HepG2 (cell line): ENCODE measurements around the gene HOXA6. TPM values are rescaled to one million over a fixed set of nuclear protein-coding genes. Genes with fewer than 3 reads are reported as not detected.
A peak's percentile ranks its signal among the peaks of the same experiment; 100 is the strongest.

Source experiments
- DR1 ChIP-seq: sonication (generic); formaldehyde crosslinking; IDR thresholded peaks from 2 replicates; pipeline ENCODE4 v1.8.0; 2021; ENCODE audit warnings: mild to moderate bottlenecking, missing genetic modification reagents, inconsistent platforms
- GATA4 ChIP-seq: sonication (generic); IDR thresholded peaks from 2 replicates; pipeline ENCODE4 v1.6.1; 2016; ENCODE audit warnings: antibody characterized with exemption, low read depth, borderline replicate concordance
- HDAC2 ChIP-seq: sonication (generic); formaldehyde crosslinking; IDR thresholded peaks from 2 replicates; pipeline ENCODE4 v1.4.0; 2020; ENCODE audit warnings: missing genetic modification reagents
- HOXA9 ChIP-seq: sonication (generic); formaldehyde crosslinking; IDR thresholded peaks from 2 replicates; pipeline ENCODE4 v1.8.1; 2022; ENCODE audit warnings: missing genetic modification reagents, mild to moderate bottlenecking, moderate library complexity, borderline replicate concordance
- LCORL ChIP-seq, 2 experiments: fragments of 450-650 bp in 1 of 2; sonication (generic) in 1 of 2; formaldehyde crosslinking in 1 of 2; IDR thresholded peaks; 2 replicates each; pipeline versions ENCODE4 v1.5.0 to v1.6.1; 2017 to 2020; ENCODE audit warnings: antibody characterized with exemption in 1 of 2, missing genetic modification reagents in 1 of 2
- MXD4 ChIP-seq: IDR thresholded peaks from 2 replicates; pipeline ENCODE4 v1.6.1; 2016; ENCODE audit warnings: mild to moderate bottlenecking, missing biosample characterization, missing genetic modification reagents
- POGZ ChIP-seq: sonication (generic); formaldehyde crosslinking; IDR thresholded peaks from 2 replicates; pipeline ENCODE4 v1.4.0; 2020; ENCODE audit warnings: mild to moderate bottlenecking, missing genetic modification reagents
- SP1 ChIP-seq, 2 experiments: fragments of 450-650 bp in 1 of 2; sonication (generic) in 1 of 2; formaldehyde crosslinking in 1 of 2; IDR thresholded peaks; 2 replicates each; pipeline versions ENCODE4 v1.4.0 to v1.6.1; 2016 to 2020; ENCODE audit warnings: missing genetic modification reagents in 1 of 2
- TCF7 ChIP-seq: sonication (generic); IDR thresholded peaks from 2 replicates; pipeline ENCODE4 v1.6.1; 2016; ENCODE audit warnings: antibody characterized with exemption, low read depth
- TOPORS ChIP-seq: sonication (generic); formaldehyde crosslinking; IDR thresholded peaks from 2 replicates; pipeline ENCODE4 v1.8.0; 2023; ENCODE audit warnings: mild to moderate bottlenecking, missing genetic modification reagents
- ZBTB7B ChIP-seq: sonication (generic); formaldehyde crosslinking; IDR thresholded peaks from 2 replicates; pipeline ENCODE4 v1.4.0; 2020; ENCODE audit warnings: missing genetic modification reagents
- ZNF160 ChIP-seq: sonication (generic); formaldehyde crosslinking; IDR thresholded peaks from 2 replicates; pipeline ENCODE4 v1.8.0; 2022; ENCODE audit warnings: mild to moderate bottlenecking, inconsistent platforms, missing genetic modification reagents
- ZNF33A ChIP-seq: sonication (generic); formaldehyde crosslinking; IDR thresholded peaks from 2 replicates; pipeline ENCODE4 v1.5.1; 2020; ENCODE audit warnings: missing genetic modification reagents, mild to moderate bottlenecking, moderate library complexity, borderline replicate concordance
- ZNF772 ChIP-seq: sonication (generic); formaldehyde crosslinking; IDR thresholded peaks from 2 replicates; pipeline ENCODE4 v1.5.0; 2020; ENCODE audit warnings: mild to moderate bottlenecking, missing genetic modification reagents
- polyA plus RNA-seq, 8 experiments: library from polyadenylated mRNA; depleted of rRNA in 3 of 8; stranded (reverse) in 7 of 8; unstranded in 1 of 8; fragments of >200 nt; fragmentation: Illumina TruSeq in 4 of 8; extraction: Trizol in 4 of 8; gene quantifications; 2 replicates each; pipeline versions ENCODE4 v1.2.1 to v1.2.3, GENCODE V29; 2011 to 2016; ENCODE audit warnings: low read depth in 4 of 8, missing spikeins in 1 of 8, mixed read lengths in 1 of 8; ENCODE audit not compliant: insufficient read depth in 1 of 8
- total RNA-seq, 5 experiments: library from RNA; depleted of rRNA; stranded (reverse); fragments of >200 nt; fragmentation: Illumina TruSeq; extraction: Trizol; gene quantifications; 2 replicates each; pipeline ENCODE4 v1.2.3, GENCODE V29; 2016; ENCODE audit warnings: low read depth in 1 of 5
- TF ChIP-seq, protein P1 (sequence below), 2 experiments: sonication (generic) in 1 of 2; formaldehyde crosslinking in 1 of 2; IDR thresholded peaks; 2 replicates each; pipeline versions ENCODE4 v1.6.1 to v1.9.0; 2014 to 2022; ENCODE audit warnings: antibody characterized with exemption in 1 of 2, borderline replicate concordance in 1 of 2, inconsistent platforms in 1 of 2, low read depth in 1 of 2, missing genetic modification reagents in 1 of 2
- TF ChIP-seq, protein P2 (sequence below): sonication (generic); formaldehyde crosslinking; IDR thresholded peaks from 2 replicates; pipeline ENCODE4 v1.4.0; 2020; ENCODE audit warnings: missing genetic modification reagents, borderline replicate concordance
- TF ChIP-seq, protein P3 (sequence below): sonication (generic); formaldehyde crosslinking; IDR thresholded peaks from 2 replicates; pipeline ENCODE4 v1.8.1; 2023; ENCODE audit warnings: mild to moderate bottlenecking, missing genetic modification reagents

The HOXA6 gene
- total and polyA plus RNA-seq, 2 of the 13 experiments (the other 11 are each of a cell fraction or from before 2014, with no cell fraction given): 1.3 to 1.5 TPM

DNA sequence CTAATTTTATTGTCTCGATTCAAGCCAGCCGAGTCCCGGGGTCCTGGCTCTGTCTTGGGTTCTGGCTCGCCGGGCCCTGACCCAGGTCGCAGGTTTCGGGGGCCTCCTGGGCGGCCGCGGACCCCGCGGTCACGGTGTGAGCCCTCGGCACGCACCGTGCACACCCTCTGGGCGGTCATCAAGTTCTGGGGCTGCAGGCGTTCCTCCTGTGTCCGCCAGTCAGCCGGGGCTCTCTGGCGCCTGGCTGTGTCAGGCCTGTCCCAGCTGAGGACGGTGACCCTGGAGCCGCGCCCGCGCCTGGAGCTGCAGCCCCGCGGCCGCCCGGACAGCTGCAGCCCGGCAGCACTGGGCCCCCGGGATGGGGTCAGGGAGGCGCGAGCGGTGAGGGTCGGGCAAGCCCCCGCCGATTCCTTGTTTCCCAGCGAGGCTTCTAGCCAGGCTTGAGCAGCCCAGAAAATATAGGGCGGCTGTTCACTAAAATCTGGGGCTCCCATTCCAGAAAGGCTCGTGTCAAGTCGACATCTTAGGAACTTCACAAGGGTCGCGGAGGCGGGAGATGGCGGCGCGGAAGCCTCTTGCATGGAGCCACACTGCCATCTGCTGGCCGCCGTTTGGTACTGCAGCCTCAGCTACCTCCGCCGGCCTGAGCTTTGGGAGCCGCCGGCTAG is 13.1 kb upstream of the HOXA6 start (continued):
- TF ChIP-seq, protein P1, sequence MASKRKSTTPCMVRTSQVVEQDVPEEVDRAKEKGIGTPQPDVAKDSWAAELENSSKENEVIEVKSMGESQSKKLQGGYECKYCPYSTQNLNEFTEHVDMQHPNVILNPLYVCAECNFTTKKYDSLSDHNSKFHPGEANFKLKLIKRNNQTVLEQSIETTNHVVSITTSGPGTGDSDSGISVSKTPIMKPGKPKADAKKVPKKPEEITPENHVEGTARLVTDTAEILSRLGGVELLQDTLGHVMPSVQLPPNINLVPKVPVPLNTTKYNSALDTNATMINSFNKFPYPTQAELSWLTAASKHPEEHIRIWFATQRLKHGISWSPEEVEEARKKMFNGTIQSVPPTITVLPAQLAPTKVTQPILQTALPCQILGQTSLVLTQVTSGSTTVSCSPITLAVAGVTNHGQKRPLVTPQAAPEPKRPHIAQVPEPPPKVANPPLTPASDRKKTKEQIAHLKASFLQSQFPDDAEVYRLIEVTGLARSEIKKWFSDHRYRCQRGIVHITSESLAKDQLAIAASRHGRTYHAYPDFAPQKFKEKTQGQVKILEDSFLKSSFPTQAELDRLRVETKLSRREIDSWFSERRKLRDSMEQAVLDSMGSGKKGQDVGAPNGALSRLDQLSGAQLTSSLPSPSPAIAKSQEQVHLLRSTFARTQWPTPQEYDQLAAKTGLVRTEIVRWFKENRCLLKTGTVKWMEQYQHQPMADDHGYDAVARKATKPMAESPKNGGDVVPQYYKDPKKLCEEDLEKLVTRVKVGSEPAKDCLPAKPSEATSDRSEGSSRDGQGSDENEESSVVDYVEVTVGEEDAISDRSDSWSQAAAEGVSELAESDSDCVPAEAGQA (IDR thresholded peaks at IDR 0.05; ENCODE audit: low read depth): no peak
- TF ChIP-seq, protein P1 (CRISPR knock-in tag; IDR thresholded peaks at IDR 0.05; ENCODE audit: borderline replicate concordance): no peak
- 0 out of 2 replicates have a peak, but pooled peaks have one; percentile 39 for TF ChIP-seq POGZ (CRISPR knock-in tag)
- no peak for TF ChIP-seq DR1 (CRISPR knock-in tag)
- no peak for TF ChIP-seq TCF7
- TF ChIP-seq SP1 (IDR thresholded peaks at IDR 0.05): no peak
- TF ChIP-seq SP1 (CRISPR knock-in tag; IDR thresholded peaks at IDR 0.05): no peak
- no peak for TF ChIP-seq LCORL (IDR thresholded peaks at IDR 0.05)
- peak; percentile 66 for TF ChIP-seq LCORL (CRISPR knock-in tag; IDR thresholded peaks at IDR 0.05)
- TF ChIP-seq ZNF160 (CRISPR knock-in tag): no peak
- TF ChIP-seq ZBTB7B (CRISPR knock-in tag): peak; percentile 46; the same call in 1 of the 2 replicates
- TF ChIP-seq HOXA9 (CRISPR knock-in tag): no peak
- TF ChIP-seq, protein P2, sequence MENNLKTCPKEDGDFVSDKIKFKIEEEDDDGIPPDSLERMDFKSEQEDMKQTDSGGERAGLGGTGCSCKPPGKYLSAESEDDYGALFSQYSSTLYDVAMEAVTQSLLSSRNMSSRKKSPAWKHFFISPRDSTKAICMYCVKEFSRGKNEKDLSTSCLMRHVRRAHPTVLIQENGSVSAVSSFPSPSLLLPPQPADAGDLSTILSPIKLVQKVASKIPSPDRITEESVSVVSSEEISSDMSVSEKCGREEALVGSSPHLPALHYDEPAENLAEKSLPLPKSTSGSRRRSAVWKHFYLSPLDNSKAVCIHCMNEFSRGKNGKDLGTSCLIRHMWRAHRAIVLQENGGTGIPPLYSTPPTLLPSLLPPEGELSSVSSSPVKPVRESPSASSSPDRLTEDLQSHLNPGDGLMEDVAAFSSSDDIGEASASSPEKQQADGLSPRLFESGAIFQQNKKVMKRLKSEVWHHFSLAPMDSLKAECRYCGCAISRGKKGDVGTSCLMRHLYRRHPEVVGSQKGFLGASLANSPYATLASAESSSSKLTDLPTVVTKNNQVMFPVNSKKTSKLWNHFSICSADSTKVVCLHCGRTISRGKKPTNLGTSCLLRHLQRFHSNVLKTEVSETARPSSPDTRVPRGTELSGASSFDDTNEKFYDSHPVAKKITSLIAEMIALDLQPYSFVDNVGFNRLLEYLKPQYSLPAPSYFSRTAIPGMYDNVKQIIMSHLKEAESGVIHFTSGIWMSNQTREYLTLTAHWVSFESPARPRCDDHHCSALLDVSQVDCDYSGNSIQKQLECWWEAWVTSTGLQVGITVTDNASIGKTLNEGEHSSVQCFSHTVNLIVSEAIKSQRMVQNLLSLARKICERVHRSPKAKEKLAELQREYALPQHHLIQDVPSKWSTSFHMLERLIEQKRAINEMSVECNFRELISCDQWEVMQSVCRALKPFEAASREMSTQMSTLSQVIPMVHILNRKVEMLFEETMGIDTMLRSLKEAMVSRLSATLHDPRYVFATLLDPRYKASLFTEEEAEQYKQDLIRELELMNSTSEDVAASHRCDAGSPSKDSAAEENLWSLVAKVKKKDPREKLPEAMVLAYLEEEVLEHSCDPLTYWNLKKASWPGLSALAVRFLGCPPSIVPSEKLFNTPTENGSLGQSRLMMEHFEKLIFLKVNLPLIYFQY: no peak
- TF ChIP-seq, protein P3, sequence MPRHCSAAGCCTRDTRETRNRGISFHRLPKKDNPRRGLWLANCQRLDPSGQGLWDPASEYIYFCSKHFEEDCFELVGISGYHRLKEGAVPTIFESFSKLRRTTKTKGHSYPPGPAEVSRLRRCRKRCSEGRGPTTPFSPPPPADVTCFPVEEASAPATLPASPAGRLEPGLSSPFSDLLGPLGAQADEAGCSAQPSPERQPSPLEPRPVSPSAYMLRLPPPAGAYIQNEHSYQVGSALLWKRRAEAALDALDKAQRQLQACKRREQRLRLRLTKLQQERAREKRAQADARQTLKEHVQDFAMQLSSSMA (CRISPR knock-in tag): no peak
- no peak for TF ChIP-seq GATA4
- 0 out of 2 replicates have a peak, but pooled peaks have one; percentile 17 for TF ChIP-seq HDAC2 (CRISPR knock-in tag)
- TF ChIP-seq ZNF772 (CRISPR knock-in tag): 0 out of 2 replicates have a peak, but pooled peaks have one; percentile 41
- TF ChIP-seq MXD4 (CRISPR knock-in tag): 0 out of 2 replicates have a peak, but pooled peaks have one; percentile 21
- TF ChIP-seq TOPORS (CRISPR knock-in tag): no peak
- no peak for TF ChIP-seq ZNF33A (CRISPR knock-in tag)
